HG02571 (cell line): ENCODE data around the gene ASAP3.

Source experiments
- ATAC-seq: cut with Tn5 transposase; IDR thresholded peaks from one replicate; pipeline ENCODE4 v1.9.1; 2021; ENCODE audit warnings: mild to moderate bottlenecking, moderate library complexity; ENCODE audit not compliant: unreplicated experiment

Gene ASAP3

DNA sequence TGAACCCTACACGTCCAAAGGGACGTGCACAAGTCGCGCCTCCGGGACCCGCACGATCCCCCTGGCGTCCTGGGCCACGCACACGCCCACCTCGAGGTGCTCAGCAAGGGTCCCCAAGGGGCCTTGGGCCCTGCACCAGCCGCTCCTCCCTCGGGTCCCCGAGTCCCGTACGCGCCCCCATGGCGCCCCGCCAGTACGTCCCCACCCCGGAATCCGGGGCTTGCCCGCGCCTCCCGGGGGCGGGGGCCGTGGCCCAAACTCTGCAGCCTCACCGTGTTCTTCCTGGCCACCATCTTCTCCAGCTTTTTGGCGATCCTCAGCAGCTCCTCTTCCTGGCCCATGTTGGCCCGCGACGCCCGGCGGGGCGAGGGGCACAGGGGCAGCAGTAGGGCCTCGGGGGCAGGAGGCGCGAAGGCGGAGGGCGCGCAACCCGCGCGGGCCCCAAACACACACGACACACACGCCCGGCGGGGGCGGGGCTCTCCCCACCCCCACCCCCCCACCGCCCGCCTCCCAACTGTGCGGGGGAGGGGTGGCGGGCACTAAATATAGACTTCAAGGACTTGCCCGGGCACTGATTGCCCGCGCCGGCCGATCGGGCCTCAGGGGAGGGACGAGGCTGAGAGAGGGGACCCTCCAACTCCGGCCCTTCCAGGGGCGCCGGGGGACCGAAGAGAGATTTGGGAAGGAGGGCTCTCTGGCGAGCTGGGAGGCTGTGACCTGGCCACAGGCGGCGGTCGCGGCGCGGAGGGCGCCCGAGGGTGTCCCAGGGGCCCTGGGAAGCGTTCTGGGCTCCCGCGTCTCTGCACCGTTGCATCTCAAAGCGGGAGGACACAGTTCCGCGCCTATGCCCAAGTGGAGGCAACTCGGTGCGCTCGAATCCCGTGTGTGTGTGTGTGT is 59.4 kb downstream of the ASAP3 start, which contains the start of gene TCEA3:
TSS of gene TCEA3 (minus strand) at position 456 of the 900 bp plus-strand sequence. CDS start at position 341, 115 bp downstream.
- no peak for ATAC-seq

DNA sequence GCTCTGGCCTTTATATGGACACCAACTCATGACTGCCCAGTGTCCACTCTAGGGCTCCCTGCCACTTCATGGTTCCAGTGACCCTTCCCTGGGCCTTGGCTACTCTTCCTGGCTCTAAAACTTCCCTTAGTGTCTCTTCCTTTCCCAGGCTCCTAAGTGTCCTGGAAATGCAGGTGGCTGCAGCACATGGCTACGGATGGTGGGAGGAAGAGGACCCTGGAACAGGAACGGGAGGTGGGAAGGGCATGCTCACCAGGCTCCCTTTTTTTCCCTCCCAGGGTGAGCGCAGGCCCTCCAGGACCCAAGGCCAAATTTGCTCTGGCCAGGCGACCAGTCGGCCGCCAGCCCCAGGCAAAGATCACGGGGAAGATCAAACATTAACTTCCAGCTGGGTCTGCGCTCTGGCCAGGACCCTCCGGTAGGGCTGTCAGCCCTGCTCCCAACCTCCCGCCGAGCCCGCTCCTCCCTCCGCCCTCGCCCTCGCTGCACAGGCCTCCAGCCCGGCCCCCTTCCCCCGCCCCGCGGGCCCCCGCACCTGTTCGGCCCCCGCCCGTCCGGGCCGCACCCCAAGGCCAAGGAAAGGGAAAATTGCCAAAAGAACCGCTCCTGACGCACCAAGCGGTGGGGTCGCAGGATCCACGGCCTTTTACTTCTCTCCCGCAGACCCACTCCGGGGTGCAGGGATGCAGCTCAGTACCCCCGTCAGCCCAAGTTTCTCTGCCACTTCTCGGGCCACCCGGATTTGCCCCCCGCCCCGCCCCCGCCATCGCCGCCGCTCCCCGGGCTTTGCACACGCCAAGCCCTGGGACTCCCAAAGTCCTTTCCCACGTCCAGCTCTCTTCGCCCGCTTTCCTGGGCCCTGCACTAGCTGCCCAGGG is 60.3 kb downstream of the ASAP3 start:
- no peak for ATAC-seq

DNA sequence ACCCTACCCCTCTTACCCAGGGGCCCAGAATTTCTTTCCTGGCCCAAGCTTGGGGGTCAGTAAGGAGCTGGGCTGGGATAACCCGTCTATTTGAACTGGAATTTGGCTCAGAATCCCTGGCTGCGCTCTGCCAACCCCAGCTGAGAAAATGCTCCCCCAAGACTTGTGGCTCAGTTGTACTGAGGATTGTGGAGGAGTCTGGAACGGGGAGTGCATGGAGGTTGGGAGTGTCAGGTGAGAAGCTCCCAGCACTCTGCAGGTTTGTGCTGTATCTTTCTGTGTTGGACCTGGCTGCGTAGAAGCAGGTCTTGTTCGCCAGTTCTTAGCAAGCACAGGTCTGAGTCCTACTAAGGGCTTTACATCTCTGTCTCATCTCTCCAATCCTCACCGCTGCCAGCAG is 61.0 kb downstream of the ASAP3 start:
- ATAC-seq = no peak

DNA sequence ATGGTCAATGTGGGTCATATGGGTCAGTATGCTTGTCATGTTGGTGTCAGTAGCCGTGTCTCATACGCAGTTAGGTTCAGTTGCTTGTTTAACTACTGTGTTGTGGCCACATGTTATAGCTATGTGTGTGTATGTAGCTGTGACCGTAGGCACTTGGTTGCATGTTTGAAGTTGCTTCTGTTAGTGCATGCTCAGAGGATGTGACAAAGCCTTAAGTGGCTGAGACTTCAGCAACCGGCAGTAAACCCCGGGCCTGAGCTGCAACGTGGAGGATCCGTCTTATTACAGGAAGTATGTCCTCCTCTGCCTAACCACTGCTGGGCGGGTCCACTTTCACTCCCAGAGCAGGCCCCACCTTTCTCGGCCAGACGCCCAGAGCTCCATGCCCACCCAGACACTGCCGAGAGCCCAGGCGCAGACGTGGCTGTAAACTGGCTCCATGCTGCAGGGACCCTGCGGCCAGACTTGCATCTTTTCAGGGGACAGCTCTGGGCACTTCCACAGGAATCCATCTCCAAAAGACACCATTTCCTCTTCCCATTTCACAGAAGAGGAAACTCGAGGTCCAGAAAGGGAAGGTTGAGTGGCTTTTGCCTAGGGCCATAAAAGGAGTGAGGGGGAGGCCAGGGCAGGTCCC is 61.6 kb downstream of the ASAP3 start:
- ATAC-seq = no peak

DNA sequence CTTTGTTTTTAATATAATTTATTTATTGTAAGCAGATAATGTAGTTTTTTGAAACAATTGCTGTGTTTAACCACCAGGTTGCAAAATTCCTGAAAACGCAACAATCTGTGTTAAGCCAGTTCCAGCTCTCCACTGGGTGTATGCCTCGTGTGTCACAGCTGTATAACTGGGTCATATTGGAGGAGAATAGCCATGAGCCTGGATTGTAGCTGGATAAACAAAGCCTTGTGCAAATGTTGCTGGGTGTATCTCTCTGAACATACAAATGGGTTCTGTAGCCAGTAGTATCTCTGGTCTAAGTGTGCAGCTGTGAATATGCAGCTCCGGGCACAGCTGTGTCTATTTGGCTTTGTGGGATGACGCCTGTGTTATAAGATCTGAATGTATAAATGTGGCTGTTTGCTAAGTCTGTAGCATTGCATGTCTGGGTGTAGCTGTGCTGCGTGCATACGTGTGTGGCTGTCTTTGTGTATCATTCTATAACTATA is 62.2 kb downstream of the ASAP3 start:
- no peak for ATAC-seq

DNA sequence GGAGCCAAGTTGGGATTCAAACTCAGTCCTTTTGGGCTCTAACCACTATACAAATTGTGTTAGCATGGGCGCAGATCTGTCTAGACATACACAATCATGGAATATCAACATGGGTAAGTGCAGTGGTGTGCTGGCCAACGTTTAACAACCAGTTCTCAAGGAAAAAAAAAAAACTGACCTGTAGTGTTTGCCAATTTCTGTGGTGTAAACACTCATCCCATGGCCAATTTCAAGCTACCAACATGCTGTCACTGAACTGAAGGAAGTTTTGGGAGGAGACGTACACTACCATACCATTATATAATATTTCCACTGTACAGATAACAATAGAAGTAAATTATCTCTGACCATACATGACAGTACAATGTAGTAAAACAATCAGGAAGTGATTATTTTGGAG is 62.6 kb downstream of the ASAP3 start:
- no peak for ATAC-seq

DNA sequence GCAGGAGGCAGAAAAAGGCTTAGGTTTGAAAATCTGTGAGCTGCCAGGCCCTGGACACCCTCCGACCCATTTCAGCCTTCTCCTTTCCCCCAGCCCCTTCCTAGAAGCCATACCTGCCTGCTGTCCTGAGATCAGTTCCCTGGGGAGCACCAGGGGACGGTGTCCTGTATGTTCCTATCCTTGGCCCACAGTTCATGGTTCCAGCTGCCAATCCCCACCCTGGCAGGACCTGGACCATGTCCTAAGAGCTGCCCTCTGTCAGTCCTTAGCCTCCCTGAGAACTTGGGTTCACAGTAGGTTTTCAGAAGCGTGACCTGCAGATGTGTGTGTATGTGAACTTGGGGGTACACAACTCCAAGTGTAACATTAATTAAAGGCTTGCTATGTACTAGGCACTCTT is 63.2 kb downstream of the ASAP3 start:
- ATAC-seq = no peak

DNA sequence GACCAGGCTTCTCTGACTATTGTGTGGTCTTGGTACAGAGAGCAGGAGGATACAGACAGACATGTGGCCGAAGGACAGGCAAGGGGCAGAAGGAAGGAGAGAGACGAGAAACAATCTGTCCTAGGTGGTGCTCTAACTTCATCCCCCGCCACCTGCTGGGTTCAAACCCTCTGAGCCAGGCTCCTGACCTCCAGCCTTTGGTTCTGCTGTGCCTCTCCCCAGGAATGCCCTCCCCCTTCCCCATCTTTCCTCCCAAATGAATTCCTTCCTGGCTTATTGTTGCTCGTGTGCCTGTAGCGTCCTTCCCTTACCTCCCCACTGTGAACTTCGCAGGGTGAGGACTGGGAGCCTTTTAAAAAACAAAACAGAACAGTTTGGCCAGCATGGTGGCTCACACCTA is 64.8 kb downstream of the ASAP3 start:
- no peak for ATAC-seq

DNA sequence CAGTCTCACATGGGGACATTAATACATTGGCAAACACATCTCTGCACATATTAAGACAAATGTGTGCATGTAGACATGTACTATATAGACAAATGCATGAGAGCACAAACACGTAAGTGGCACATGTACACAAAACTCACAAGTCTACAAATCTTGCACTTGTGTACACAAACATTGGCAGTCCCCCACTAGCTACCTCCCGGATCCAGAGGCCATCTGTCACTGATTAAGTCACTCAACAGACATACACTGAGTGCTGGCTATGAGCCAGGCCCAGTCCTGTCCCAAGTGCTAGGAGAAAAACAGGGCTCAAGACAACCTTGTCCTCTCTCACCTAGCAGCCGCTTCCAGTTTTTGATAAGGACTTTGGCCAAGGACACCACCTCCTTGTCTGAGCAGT is 66.4 kb downstream of the ASAP3 start:
- ATAC-seq = no peak

DNA sequence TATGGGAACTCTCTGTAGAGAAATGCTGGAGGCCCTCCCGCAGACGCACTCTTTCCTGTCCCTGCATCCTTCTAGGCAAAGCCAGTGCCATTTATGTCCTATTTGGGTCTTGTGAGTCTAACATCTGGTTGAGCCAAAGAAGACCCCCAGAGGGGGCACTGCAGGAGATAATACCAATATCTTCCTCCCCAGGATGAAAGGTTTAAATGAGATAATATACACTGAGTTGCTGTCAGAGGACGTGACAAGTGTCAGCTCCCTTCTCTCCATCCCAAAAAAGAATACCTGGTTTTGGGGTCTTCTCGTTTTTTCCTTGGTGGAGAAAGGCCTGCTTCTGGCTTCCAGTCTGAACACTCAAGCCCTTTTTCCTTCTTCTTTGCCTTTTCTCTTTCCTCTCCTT is 67.0 kb downstream of the ASAP3 start:
- ATAC-seq = no peak

DNA sequence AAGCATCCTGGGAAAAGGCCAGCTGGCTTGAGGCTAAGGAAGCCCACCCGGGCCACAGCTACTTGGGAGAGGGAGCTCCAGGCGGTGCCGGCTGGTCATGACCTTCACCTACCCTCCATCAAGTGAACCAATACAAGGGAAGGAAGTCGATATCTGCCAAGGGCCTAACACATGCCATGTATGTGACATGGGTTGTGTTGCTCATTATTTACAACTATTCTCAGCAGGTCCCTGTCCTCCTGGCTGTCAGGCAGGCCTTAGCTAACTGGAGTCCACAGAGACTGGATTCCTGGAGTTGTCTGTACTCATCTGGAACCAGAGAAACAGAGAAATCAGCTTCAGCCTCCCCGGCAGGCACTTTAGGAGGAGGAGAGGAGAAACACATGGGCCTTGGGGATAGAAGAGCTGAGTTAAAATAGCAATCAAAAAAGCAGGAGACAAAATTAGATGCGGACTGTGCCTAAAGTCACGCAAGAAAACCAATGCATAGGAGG is 75.1 kb downstream of the ASAP3 start:
- ATAC-seq = no peak

DNA sequence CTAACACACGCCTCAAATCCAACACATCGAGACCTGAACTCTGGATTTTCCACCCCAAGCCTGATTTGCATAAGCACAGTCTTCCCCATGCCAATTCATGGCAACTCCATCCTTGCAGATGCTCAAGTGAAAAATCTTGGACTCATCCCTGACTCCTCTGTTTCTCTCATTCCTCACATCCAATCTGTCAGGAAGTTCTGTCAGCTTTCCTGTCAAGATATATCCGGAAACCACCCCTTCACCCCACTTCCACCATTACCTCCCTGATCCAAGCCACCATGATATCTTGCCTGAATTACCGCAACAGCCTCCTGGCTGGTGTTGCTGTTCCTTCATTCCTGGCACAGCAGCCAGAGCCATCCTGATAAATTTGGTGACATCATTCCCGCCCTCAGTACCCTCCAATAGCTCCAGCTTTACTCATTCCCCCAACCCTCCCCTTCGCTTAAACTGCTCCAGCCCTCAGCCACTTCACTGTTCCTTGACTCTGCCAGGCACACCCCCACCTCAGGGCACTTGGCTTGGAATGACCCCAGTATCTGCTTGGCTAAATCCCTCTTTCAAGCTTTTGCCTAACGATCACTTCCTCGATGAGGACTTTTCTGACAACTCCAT is 76.9 kb downstream of the ASAP3 start:
- ATAC-seq = no peak

DNA sequence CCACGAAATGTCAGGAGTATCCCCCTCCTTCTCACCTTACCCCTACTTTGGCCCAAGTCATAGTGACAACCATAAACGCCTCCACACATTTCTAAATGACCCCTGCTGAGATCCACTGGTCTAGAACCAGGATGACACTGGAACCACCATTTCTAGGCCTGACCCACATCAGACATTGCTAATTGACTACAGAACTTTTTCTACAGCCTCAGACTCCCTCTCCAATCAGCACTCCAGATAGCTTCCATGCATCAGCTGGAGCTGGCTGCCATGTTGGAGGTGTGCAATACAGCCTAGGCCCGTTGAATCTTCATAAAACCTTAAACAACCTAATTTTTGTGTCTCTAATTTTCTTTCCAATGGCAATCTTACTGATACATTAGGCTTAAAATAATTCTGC is 78.0 kb downstream of the ASAP3 start:
- ATAC-seq = no peak

DNA sequence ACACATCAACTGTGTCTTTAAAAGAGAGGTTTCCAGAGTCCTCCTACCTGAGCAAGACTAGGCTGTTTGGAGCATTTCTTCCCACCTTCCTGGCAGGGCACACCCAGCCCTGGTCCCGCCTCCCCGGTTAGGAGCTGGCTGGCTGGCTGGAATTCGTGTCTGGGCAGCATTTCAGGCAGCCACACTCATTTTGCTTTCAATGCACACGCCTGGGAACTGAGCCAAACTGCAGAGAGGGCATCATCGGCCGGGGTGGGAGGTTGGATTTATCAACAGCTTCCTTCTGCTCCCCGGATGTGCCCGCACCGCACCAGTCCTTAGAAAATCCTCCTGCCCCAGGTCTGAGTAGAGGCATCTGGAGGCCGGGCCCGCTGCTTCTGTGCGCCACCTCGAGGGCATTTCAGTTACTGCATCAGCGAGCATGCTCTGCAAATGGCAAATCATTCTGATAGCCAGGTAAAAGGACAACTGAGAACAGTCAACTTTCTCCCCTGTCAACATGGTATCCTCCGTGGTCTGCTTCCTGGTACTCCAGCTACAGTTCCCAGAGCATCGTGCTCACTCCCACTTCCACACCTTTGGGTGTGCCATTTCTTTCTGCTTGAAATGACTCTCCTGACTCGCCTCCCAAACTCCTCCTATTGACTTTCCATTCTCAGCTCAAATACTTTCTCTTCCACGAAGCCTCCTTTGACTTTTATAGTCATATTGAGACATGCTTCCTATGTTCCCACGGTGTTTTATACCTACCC is 80.1 kb downstream of the ASAP3 start:
- no peak for ATAC-seq

DNA sequence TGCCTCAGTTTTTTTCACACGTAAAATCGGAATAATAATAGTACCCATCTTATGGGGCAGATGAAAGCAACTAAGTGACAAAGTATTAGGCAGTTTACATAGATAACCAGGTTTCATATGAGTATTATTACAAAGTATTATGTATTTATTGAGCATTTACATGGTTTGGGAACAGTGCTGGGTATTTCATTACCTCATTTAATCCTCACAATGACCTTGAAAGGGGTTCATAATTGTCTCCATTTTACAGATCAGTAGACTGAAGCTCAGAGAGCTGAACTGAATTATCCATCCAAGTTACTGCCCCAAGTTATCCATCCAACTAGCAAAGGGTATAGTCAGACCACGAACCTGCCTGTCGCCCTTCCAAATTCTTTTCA is 80.6 kb downstream of the ASAP3 start:
- ATAC-seq = no peak

DNA sequence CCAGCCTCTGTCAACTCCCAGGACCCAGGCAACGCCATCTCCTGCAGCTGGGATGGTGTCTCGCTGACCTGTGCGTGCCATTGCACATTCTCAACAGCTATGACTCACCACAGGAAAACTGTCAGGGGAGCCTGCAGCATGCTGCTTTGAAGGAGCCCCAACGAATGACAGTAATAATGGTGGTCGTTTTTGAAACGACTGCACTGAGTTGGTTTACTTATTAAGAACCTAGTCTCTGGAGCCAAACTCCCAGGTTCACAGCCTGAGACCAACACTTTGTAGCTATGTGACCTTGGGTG is 81.0 kb downstream of the ASAP3 start:
- no peak for ATAC-seq

DNA sequence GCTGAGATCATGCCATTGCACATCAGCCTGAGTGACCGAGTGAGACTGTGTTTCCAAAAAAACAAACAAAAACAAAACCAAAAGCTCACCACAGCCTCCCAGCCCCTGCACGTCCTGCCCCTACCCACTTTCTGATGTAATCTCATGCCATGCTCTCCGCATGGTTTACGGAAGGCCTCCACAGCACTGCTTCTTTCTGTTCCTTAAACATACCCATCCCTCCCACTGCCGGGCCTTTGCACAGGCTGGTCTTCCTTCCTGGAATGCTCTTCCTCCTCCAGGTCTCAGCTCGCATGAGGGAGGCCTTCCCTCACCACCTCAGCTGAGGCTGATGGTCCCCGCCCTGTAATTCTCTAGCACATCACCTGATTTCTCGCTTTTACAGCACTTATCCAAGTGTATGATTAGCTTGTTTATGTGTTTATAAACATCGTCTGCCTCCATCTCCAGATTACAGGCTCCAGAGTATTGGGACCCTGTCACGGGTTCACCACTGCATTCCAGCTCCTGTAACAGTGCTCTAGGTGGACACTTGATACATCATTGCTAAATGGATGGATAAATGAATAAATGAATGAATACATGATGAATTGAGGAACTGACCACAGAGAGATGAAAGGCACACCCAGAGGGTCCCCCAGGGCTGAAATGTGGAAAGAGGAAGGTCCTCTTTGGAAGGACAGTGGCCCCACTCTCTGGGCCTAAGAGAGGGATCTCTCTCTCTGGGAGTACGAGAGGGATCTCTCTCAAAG is 81.5 kb downstream of the ASAP3 start:
- ATAC-seq = no peak

DNA sequence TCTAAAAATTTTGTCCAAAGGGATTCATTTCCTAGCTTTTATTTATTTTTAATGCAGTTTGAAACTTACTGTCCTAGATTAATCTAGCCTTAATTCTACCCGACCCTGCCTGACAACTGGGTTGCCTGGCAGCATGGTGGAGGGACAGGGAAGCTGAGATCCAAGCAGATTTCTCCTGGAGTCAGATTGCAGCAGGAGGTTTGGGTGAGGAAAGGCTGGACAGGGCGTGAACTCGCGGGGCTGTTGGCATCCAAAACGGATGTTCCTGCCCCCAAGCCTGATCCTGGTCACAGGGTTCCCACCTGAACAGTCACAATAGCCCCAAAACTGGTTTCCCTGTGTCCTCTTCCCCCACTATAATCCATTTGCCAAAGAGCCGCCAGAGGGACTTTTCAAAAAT is 82.7 kb downstream of the ASAP3 start:
- no peak for ATAC-seq

DNA sequence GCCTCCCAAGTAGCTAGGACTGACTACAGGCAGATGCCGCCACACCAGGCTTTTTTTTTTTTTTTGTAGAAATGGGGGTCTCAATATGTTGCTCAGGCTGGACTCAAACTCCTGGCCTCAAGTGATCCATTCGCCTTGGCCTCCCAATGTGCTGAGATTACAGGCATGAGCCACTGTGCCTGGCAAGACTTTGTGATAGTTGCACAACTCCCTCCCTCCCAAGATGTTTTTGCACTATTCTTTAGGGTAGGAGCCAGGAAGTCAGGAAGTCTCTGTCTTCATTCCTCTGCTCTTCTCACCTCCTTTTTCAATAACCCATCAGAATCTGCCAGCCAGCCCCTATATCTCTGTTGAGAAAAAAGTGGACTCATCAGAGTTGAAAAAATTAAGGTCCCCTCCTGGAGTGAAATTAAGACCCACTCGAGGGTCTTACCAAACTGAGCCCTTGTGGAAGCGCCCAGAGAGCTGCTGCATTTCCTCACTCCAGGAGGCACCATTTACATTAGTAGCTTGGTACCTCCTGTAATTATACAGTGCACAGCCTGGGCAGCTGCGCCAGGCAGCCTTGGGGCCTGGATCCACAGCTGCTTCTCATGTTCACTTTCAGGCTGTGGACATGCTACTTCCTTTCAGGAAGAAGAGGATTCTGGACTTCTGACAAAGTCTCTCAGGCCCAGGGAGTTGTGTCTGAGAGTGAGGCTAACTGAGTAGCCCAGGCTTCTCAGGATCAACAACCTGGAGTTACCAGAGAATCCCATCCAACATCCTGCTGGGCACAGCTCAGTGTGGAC is 83.5 kb downstream of the ASAP3 start:
- ATAC-seq = no peak
